HG03108 (cell line): ENCODE measurements around the gene DERA.
A peak's percentile ranks its signal among the peaks of the same experiment; 100 is the strongest.
"Not testable (repeated sequence)": the region's sequence is repeated elsewhere in the genome, so short reads cannot be mapped to it uniquely, and the experiment has no call there.

Experiments used
- ATAC-seq: cut with Tn5 transposase; IDR thresholded peaks from one replicate; pipeline ENCODE4 v1.9.1; 2021; ENCODE audit warnings: moderate library complexity; ENCODE audit not compliant: unreplicated experiment

The DERA gene

DNA sequence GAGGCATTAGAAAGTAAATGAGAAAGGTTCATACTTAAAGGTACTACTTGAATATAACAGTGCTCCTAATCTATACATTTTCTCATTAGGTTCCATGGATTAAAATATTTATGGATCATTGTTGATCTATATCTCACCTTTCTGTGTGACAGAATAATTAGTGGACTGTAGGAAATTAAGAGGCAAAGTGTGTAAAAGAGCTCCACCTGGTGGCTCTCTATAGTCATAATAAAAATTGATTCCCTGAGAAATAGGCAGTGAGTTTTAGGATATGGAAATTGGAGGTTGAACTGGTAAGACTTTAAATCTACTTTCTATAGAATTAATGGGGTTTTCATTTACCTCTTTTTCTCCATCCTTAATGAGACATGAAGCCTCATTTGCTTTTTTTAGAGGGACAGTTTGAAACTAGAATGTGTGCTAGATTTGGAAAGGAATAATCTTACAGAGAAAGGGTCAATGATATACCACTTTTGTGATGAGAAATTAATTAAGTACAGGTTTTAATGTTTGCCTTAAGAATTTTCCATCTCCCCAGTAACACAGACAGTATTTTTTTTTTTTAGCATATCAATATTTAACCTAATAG is 11.8 kb upstream of the DERA start:
- ATAC-seq: peak; percentile 44

- no peak for ATAC-seq
These were observed 6.7 kb upstream of the DERA start for GRCh38 chr12:15904378-15904920.

DNA sequence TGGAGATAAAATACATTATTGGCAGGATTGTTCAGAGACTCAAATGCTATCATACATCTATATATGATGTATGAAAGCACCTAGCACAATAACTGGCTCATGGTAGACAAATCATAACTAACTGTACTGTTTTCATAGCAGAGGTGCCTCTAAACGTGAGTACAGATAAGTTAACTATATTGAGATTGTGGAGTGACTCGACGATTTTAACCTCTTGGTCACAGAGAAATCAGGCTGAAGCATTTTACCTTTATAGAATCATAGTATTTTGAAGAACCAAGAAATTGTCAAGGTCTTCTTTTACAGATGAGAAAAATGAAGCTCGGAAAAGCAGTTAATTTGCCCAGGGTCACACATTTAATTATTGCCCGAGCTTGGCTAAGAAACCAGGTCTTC is 666 bp upstream of the DERA start:
- ATAC-seq: no peak

- ATAC-seq: not testable (repeated sequence)
These were observed 799 bp downstream of the DERA start for GRCh38 chr12:15911931-15912330.

- ATAC-seq: not testable (repeated sequence)
These were observed 3.0 kb downstream of the DERA start for GRCh38 chr12:15914131-15914530.

GRCh38 chr12:15918066-15918465 is 6.9 kb downstream of the DERA start:
- ATAC-seq: no peak

DNA sequence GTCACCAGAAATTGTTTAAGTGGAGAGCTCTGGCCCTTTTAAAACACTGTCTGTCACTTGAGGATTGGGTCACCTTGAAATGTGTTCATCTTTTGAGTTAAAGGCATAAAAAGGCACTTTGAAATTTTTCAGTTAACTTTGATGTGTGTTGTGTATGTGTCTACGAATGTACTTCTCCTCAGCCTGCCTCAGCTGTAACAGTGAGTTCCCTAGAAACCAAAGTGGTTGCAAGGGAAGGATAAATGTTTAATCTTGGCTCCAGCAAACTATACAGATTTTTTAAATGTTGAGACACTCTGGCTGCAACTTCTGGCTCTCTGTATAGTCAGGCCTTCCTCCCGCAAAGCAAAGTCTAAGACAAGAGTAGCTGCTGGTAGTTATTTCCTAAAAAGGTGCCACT is 8.3 kb downstream of the DERA start:
- ATAC-seq: no peak

DNA sequence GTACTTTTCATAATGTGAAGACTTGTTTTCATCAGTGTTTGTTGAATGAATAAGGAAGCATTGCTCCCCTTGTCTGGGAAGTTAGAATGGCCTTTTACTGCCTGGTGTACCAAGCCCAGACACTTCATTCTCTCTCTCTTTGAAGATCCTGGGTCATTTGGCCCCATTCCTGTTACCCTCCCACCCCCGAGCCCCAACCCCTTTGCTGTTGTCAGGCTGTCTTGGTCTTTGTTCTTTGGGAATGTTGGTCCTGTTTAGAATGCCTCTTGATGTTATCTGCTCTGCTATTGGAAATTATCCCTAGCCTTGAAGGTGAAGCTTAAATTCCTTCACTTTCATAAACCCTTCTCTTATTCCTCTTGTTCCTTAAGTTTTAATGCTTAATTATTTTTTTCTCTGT is 13.8 kb downstream of the DERA start:
- ATAC-seq: no peak

- no peak for ATAC-seq
These were observed 17.2 kb downstream of the DERA start for GRCh38 chr12:15928346-15928745.

- ATAC-seq: no peak
These were observed 17.9 kb downstream of the DERA start for GRCh38 chr12:15928870-15929571.

GRCh38 chr12:15931590-15932053 is 20.5 kb downstream of the DERA start:
- ATAC-seq: peak; percentile 59

DNA sequence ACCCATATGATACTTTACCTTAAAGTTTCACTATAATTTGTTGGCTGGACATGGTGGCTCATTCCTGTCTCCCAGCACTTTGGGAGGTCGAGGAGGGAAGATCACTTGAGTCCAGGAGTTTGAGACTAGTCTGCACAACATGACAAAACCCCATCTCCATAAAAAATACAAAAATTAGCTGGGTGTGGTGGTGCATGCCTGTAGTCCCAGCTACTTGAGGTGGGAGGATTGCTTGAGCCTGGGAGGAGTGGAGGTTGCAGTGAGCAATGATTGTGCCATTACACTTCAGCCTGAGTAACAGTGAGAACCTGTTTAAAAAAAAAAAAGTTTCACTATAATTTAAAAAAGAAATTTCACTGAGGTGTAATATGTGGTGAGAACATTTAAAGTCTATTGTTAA is 21.2 kb downstream of the DERA start:
- ATAC-seq: no peak

GRCh38 chr12:15932971-15933370 is 21.8 kb downstream of the DERA start:
- ATAC-seq: no peak

GRCh38 chr12:15933751-15934150 is 22.6 kb downstream of the DERA start:
- no peak for ATAC-seq

GRCh38 chr12:15936751-15937150 is 25.6 kb downstream of the DERA start:
- ATAC-seq: no peak

GRCh38 chr12:15937902-15938301 is 26.8 kb downstream of the DERA start:
- ATAC-seq: no peak

DNA sequence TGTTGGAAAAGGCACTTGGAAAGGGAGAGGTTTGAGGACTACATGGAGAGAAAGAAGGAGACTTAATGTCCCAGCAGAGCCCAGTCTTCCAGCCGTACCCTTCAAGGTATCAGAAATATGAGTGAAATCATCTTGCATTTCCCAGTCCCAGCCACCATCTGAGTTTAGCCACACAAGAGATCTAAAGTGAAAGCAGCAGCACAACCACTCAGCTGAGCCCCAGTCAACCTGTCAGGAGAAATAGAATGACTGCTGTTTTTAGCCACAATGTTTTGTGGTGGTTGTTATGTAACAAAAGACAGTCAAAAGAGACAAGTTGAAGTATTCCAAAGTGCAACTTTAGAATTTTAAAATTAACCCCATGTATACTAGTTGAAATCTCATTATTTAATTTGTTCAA is 28.0 kb downstream of the DERA start:
- ATAC-seq: no peak

GRCh38 chr12:15942475-15942874 is 31.3 kb downstream of the DERA start:
- ATAC-seq: no peak

DNA sequence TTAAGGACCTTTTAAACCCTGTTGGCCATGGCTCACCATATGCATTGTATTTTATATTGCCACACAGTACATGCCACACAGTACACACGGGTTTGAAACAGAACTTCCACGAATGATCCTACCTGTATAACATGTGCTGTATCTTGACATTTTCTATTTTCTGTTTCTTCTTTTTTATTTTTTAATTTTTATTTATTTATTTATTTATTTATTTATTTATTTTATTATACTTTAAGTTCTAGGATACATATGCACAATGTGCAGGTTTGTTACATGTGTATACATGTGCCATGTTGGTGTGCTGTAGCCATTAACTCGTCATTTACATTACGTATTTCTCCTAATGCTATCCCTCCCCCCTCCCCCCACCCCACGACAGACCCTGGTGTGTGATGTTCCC is 32.4 kb downstream of the DERA start:
- not testable (repeated sequence) for ATAC-seq

DNA sequence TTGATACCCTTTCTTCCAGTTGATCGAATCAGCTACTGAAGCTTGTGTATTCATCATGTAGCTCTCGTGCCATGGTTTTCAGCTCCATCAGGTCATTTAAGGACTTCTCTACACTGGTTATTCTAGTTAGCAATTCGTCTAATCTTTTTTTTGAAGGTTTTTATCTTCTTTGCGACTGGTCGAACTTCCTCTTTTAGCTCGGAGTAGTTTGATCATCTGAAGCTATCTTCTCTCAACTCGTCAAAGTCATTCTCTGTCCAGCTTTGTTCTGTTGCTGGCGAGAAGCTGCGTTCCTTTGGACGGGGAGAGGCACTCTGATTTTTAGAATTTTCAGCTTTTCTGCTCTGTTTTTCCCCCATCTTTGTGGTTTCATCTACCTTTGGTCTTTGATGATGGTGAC is 37.3 kb downstream of the DERA start:
- ATAC-seq: not testable (repeated sequence)

GRCh38 chr12:15955281-15955680 is 44.1 kb downstream of the DERA start:
- no peak for ATAC-seq

GRCh38 chr12:15956010-15956409 is 44.9 kb downstream of the DERA start:
- ATAC-seq: no peak
